GF-D8 (cell line): ENCODE results near the gene SLC35F3.

Experiments used
- DNase-seq: peaks from one replicate; lab custom pipeline; 2025; lab: John Stamatoyannopoulos, UW

SLC35F3 gene

DNA sequence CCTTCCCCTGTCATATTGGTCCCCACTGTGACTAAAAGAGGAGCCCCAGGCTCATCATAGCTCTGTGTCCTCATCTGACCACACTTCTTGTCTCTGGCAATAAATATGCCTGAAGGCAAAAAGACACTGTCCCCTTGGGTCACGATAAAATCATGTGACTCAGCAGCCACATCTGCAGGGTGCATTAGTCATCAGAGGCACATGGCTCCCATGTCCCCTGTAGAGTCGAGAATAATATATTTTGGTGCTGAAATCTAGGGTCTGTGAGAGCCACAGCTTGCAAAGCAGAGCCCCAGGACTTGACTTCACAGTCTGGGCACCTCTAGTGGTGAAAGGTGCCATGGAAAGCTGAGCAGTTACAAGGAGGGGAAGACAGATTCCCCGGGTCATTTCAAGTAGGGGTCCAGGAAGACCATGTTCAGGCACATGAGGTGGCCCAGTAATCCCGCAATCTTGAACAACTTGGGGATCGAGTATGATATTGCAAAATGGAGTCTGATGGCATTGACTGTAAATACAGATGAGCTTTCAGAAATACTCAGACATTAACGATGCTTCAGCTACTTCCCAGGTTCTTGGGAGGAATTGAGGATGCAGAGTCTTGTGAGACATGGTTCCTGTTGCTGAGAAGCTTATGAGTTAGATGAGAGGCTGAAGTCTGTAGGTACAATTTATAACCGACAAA lies 68.6 kb downstream of the SLC35F3 start:
- no peak for DNase-seq

- no peak for DNase-seq
Measured at GRCh38 chr1:233975486-233975885, 71.0 kb downstream of the SLC35F3 start.

GRCh38 chr1:233981042-233981675 lies 76.7 kb downstream of the SLC35F3 start:
- no peak for DNase-seq

DNA sequence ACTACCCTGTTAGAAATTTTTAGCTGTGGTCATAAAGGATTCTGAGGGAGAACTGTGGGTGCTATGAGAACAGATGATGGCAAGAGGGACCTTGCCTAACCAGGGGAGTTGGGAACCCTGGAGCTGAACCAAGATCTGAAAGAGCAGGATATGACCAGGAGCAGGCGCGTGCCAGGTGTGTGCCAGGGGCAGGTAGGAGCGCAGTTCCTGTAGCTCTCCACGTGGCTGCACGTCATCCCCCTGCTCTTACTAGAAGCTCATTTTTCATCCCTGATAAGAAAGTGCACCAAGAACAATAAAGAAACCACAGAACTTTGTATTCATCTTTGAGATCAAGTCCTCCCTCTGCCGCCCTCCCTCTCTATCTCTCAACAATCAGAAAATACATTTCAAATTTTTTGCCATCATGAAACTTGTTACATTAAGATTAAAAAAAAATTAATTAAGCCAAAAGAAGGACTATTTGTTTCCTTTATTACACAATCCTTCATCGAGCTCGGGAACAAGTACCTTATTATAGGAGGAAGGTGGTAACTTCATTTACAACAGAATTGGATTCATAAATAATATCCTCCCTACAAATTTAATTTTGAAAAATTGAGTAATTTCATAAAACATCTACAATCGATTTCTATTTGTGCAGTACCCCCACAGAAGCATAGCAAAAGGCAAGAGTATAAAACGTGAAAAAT lies 78.5 kb downstream of the SLC35F3 start:
- DNase-seq, result no peak

- DNase-seq, result no peak
Measured at GRCh38 chr1:233983811-233984210, 79.3 kb downstream of the SLC35F3 start.

DNA sequence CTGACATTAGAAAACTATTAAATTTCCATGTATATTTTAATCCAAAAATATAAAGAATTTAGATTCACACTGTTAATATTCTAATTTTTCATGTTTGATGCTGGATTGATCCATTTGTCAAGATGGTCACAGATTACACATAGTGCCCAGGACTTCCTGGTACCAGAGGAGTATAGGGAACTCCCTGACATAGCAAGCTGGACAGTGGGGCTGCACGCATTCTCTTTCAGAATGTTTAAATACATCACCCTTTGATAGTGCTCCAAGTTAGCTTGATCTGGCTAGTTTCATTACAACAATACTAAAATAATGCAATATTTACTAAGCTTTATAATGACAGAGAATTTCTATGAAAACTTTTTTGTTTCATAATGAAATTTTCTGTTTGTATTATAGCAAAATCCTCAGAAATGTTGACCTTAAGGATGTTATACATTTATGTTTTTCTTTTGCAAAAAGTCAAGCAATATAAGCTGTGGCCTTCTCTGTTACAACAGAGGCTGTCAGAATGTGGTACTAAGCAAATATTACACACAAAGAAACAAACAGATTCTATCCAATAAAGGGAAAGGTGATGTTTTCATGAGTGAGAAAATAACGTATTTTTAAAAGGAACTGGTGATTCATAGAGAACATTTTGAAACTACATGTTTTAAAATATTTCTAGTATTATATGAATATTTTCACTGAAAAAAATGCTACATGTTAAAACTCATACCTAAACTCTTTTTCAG lies 84.7 kb downstream of the SLC35F3 start:
- DNase-seq, result no peak

DNA sequence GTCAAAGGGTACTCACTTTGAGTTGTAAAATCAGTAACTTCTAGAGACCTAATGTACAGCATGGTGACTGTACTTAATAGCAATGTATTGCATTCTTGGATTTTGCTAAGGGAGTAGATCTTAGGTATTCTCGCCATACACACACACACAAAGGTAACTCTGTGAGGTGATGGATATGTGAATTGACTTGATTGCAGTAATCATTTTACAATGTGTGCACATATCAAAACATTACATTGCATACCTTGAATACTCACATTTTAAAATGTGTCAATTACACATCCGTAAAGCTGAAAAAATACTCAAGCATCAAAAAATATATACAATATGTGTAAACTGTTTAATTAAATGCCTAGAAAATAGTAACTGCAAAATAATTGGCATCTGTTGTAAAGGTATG lies 86.0 kb downstream of the SLC35F3 start:
- DNase-seq, result no peak

- DNase-seq, result no peak
Measured at GRCh38 chr1:233993651-233994050, 89.2 kb downstream of the SLC35F3 start.

GRCh38 chr1:233994112-233994511 lies 89.6 kb downstream of the SLC35F3 start:
- no peak for DNase-seq

DNA sequence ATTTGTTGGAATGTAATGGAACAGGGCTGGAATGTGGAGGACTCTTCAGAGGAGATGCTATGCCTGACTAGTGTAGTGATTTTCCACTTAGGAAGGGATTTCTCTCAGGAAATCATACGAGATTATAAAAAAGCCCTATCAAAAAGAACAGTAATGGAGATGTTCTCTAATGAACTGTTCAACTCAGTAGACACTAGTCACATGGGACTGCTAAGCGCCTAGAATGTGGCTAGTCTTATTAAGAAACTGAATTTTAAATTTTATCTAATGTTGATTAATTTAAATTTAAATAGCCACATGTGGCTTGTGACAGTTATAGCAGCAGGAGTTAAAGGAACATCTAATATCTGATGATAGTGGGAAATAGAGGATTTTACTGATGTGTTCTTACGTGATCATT lies 94.0 kb downstream of the SLC35F3 start:
- DNase-seq, result no peak

- no peak for DNase-seq
Measured at GRCh38 chr1:233998891-233999290, 94.4 kb downstream of the SLC35F3 start.

GRCh38 chr1:234000557-234001041 lies 96.1 kb downstream of the SLC35F3 start:
- DNase-seq, result no peak

- DNase-seq, result no peak
Measured at GRCh38 chr1:234001817-234002216, 97.3 kb downstream of the SLC35F3 start.

DNA sequence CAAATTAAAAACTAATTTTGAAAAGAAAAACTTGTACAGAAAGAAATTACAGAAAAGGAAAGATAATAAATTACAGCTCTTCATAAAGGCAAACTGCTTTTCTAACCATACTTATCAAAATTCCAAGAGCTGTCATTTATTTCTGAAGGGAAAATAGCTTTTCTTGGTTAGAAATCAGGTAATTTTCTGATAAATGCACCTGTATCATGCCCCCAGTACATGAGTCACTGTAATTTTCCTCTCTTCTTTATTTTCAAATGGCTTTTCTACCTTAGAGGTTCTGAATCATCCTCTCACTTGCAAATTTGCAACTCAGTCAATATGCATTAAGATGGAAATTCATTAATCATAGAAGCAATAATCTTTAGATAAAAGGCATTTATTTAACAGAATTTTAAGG lies 100.1 kb downstream of the SLC35F3 start:
- DNase-seq, result no peak

DNA sequence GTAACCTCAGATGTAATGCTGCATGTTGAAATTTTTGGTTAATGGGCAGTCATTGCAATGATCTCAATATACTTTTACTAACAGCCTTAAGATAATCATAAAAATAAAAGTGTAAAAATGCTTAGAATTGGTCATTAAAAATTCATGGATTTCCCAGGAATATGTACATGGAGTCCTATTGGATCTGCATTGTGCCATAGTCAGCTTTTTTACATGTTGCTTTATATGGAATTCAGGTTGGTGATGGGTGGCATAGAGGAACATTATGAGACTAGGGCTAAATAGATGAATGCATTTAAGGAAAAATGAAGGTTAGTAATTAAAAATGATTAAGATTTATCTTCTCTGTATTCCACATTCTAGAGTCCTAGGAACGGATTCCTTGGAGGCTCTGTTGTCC lies 103.2 kb downstream of the SLC35F3 start:
- DNase-seq, result no peak

DNA sequence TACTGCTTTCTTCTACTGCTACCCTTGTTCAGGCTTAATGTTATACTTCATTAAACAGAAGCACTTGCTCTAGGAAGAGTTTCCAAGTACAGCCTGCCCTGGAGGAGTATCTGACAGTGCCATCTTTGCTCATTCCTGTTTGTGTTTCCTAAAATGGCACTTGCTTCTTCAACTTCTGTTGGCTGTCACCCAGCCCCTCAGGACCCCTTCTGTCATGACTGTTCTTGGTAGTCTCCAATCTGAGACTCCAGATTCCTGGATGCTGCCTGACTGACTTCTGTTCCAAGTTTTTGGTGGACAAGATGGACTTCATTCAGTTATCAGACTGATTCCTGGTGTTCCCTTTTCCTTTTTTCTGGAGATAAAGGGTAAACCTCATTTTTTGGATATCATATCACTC lies 104.1 kb downstream of the SLC35F3 start:
- DNase-seq, result no peak

GRCh38 chr1:234009668-234010067 lies 105.2 kb downstream of the SLC35F3 start:
- no peak for DNase-seq

DNA sequence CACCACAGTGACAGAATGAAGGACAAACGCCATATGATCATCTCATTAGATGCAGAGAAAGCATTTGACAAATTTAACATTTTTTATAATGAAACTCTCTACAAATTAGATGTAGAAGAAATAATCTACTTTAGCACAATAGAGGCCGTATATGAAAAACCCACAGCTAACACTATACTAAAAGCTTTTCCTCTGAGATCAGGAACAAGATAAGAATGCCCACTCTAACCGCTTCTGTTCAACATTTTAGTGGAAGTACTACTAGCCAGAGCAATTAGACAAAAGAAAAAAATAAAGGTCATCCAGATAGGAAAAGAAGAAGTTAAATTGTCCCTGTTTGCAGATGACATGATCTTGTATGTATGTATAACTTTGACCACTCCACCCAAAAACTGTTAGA lies 109.7 kb downstream of the SLC35F3 start:
- DNase-seq, result no peak

GRCh38 chr1:234018816-234019215 lies 114.3 kb downstream of the SLC35F3 start:
- no peak for DNase-seq

- no peak for DNase-seq
Measured at GRCh38 chr1:234019387-234019786, 114.9 kb downstream of the SLC35F3 start.

DNA sequence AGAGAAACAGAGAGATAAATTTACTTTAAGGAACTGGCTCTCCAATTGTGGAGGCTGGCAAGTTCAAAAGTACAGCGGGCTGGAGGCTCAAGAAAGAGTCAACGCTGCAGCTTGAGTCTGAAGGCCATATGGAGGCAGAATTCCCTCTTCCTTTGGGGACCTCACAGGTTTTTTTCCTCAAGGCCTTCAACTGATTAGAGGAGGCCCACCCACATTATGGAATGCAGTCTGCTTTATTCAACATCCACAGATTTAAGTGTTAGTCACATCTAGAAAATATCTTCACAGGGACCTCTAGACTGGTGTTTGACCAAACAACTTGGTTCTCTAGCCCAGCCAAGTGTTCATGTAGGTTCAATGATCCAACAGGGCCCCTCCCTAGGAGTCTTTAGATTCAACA lies 117.8 kb downstream of the SLC35F3 start:
- DNase-seq, result no peak

DNA sequence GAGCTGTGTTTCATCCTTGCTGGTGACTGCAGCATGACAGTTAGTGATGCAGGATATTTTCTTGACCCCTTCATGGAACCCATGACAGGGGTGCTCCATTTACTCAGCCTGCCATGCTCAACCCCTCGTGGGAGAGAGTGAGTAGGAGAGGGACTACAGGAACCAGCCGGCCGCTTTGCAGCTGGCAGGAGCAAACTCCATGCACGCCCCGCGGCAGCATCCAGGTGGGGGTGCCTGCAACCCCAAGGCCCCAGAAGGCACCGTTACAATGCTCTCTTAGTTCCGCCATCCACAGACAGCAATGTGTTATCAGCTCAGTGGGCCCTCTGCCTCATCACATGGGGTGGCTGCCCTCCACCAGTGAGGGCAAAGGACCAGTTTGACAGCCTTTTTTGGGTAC lies 135.1 kb downstream of the SLC35F3 start:
- no peak for DNase-seq
